Stomach smooth muscle (tissue), 2 donors: ENCODE measurements around the gene PSD4.

Experiments
- H3K27ac ChIP-seq: one replicate; pipeline ENCODE4 v1.7.0; 2013; ENCODE audit warnings: mild to moderate bottlenecking, low read length, inconsistent platforms
- H3K27me3 ChIP-seq, 2 donors: one replicate each; pipeline ENCODE4 v1.7.0; 2013; ENCODE audit warnings: low read length in 2 of 2; ENCODE audit not compliant: insufficient read depth in 2 of 2, control insufficient read depth in 1 of 2
- H3K36me3 ChIP-seq, 2 donors: one replicate each; pipeline ENCODE4 v1.7.0; 2013; ENCODE audit warnings: low read length in 2 of 2; ENCODE audit not compliant: control insufficient read depth in 2 of 2, insufficient read depth in 2 of 2
- H3K4me1 ChIP-seq: one replicate; pipeline ENCODE4 v1.7.0; 2013; ENCODE audit warnings: low read length; ENCODE audit not compliant: control insufficient read depth, insufficient read depth
- H3K4me3 ChIP-seq, 2 donors: one replicate each; pipeline ENCODE4 v1.7.0; 2013; ENCODE audit warnings: low read length in 2 of 2
- H3K9ac ChIP-seq, 2 donors: one replicate each; pipeline ENCODE4 v1.7.0; 2013; ENCODE audit warnings: low read length in 2 of 2, mild to moderate bottlenecking in 1 of 2
- H3K9me3 ChIP-seq, 2 donors: one replicate each; pipeline ENCODE4 v1.7.0; 2013; ENCODE audit warnings: low read length in 2 of 2; ENCODE audit not compliant: control insufficient read depth in 2 of 2
- donor health status: healthy.
- donor health status: Pancreatic carcinoma.

PSD4 gene

DNA sequence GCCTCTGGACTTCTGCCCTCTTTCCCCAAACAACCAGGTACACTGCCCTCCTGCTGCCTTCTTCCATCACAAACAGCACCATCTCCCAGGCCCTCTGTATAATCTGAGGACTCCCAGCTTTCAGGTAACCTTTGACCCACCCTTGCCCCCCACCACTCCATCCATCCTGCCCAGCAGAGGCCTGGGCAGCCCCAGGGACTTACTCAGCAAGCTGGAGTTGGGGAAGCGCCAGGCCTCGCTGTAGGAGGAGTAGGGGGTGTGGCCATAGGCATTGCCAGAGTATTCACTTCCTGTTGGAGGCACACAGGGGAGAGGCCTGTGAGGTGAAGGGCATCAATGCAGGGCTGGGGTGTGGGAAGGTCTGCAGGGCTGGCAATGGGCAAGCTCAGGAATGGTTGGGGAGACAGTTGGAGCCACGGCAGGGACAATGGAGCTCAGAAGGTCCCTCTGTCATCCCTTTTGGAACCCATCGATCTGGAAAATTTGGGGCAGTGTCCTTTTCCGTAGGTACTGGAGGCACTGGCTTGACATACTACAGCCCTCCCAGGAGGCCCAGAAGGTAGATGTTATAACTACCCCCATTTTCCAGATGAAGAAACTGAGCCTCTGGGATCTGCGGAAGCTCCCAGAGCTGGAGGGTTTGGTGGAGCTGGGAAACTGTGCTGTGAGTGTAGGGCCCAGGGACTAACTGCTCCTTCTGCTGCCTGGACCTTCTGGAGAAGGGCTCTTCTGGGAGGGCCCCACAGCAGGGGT is 46.3 kb downstream of the PSD4 start:
- Histone ChIP-seq H3K4me3 (no peak overlapping the region), H3K27me3 (no peaks in the 10 kb centered on the region), H3K9ac (no peak overlapping the region), H3K36me3 (no peaks in the 10 kb centered on the region), H3K27ac (no peak overlapping the region), H3K4me1 (no peaks in the 10 kb centered on the region), H3K9me3 (no peaks in the 10 kb centered on the region)

GRCh38 chr2:113220970-113221708 is 47.4 kb downstream of the PSD4 start:
- H3K36me3 ChIP-seq: no peaks in the 10 kb centered on the region
- H3K4me1 ChIP-seq: no peaks in the 10 kb centered on the region
- H3K4me3 ChIP-seq: no peak overlapping the region
- H3K9me3 ChIP-seq: no peaks in the 10 kb centered on the region
- no peak overlapping the region for H3K27ac ChIP-seq
- H3K27me3 ChIP-seq: no peaks in the 10 kb centered on the region
- H3K9ac ChIP-seq: no peak overlapping the region

- no peak overlapping the region for H3K9ac ChIP-seq
- H3K27me3 ChIP-seq: no peaks in the 10 kb centered on the region
- no peaks in the 10 kb centered on the region for H3K9me3 ChIP-seq
- H3K4me1 ChIP-seq: no peaks in the 10 kb centered on the region
- no peaks in the 10 kb centered on the region for H3K36me3 ChIP-seq
- no peak overlapping the region for H3K4me3 ChIP-seq
- H3K27ac ChIP-seq: no peak overlapping the region
Observed at GRCh38 chr2:113221846-113222245, 48.1 kb downstream of the PSD4 start.

DNA sequence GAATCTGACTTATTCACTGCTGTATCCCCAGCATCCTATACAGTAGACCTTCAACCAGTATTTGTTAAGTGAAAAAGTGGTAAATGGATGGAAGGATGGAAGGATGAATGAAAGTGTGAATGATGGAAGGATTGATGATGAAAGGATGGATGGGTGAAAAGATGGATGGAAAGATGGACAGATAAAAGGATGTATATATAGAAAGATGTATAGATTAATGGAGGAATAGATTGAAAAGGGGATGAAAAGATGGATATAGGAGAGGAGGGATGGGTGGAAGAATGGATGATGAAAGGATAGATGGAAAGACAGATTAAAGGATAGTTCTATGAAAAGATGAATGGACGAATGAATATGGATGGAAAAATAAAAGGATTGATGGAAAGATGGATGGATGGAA is 50.0 kb downstream of the PSD4 start:
- no peak overlapping the region for H3K9ac ChIP-seq
- no peak overlapping the region for H3K27ac ChIP-seq
- H3K4me1 ChIP-seq: no peaks in the 10 kb centered on the region
- H3K4me3 ChIP-seq: no peak overlapping the region
- H3K36me3 ChIP-seq: no peaks in the 10 kb centered on the region
- H3K9me3 ChIP-seq: no peaks in the 10 kb centered on the region
- no peaks in the 10 kb centered on the region for H3K27me3 ChIP-seq

DNA sequence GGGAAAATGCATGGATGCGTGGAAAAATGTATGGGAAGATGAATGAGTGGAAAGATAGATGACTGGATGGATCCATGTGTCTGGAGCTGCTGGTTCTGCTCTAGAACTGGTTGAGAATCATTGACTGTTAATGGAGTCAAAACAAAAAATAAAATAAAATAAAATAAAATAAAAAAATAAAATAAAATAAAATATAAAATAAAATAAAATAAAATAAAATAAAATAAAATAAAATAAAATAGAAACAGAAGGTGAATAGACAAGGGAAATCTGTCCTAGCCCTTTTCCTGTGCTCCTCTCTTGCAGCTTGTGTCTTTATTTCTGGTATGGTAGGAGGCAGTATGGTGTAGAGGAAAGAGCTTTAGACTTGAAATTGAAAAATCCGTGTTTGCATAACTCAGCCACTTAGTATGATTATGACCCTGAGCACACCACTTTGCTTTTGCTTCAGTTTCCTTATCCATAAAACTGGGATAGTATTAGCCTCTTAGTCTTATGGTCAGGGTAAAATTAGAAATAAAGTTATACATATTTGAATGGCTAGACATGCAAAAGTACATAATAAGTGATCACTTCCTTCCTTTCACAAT is 51.0 kb downstream of the PSD4 start:
- Histone ChIP-seq H3K4me3 (no peak overlapping the region), H3K27me3 (no peaks in the 10 kb centered on the region), H3K9ac (no peak overlapping the region), H3K4me1 (no peaks in the 10 kb centered on the region), H3K36me3 (no peaks in the 10 kb centered on the region), H3K27ac (no peak overlapping the region), H3K9me3 (no peaks in the 10 kb centered on the region)

GRCh38 chr2:113225263-113226259 is 51.8 kb downstream of the PSD4 start:
- no peaks in the 10 kb centered on the region for H3K9me3 ChIP-seq
- H3K9ac ChIP-seq: no peak overlapping the region
- no peak overlapping the region for H3K4me3 ChIP-seq
- H3K36me3 ChIP-seq: no peaks in the 10 kb centered on the region
- H3K27me3 ChIP-seq: no peaks in the 10 kb centered on the region
- H3K4me1 ChIP-seq: no peaks in the 10 kb centered on the region
- H3K27ac ChIP-seq: no peak overlapping the region

GRCh38 chr2:113226462-113226861 is 52.7 kb downstream of the PSD4 start:
- no peak overlapping the region for H3K4me3 ChIP-seq
- no peaks in the 10 kb centered on the region for H3K36me3 ChIP-seq
- no peaks in the 10 kb centered on the region for H3K27me3 ChIP-seq
- no peak overlapping the region for H3K27ac ChIP-seq
- H3K9me3 ChIP-seq: no peaks in the 10 kb centered on the region
- H3K9ac ChIP-seq: no peak overlapping the region
- H3K4me1 ChIP-seq: no peaks in the 10 kb centered on the region

- no peaks in the 10 kb centered on the region for H3K4me1 ChIP-seq
- H3K9me3 ChIP-seq: no peaks in the 10 kb centered on the region
- H3K4me3 ChIP-seq: no peak overlapping the region
- no peaks in the 10 kb centered on the region for H3K27me3 ChIP-seq
- no peak overlapping the region for H3K27ac ChIP-seq
- H3K36me3 ChIP-seq: no peaks in the 10 kb centered on the region
- no peak overlapping the region for H3K9ac ChIP-seq
Observed at GRCh38 chr2:113227290-113227689, 53.5 kb downstream of the PSD4 start.

DNA sequence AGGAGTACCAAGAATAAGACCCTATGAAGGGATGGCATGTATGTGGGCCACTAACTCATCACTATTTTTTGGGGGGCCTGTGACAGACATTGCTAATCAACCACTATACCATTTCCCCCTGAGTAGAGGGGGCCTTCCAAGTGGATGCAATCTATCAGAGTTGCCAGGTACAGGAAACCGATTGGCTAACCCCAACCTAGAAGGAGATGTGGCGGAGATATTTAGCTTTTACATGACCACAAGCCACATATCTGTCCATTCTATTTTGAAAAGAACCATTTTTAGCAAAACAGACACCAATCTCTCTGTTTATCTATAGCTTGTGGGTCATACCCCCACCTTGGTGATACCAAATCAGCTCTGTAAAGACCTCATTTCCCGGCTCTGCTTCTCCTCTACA is 53.9 kb downstream of the PSD4 start:
- Histone ChIP-seq H3K27me3 (no peaks in the 10 kb centered on the region), H3K36me3 (no peaks in the 10 kb centered on the region), H3K9me3 (no peaks in the 10 kb centered on the region), H3K9ac (no peak overlapping the region), H3K4me1 (no peaks in the 10 kb centered on the region), H3K27ac (no peak overlapping the region), H3K4me3 (no peak overlapping the region)

DNA sequence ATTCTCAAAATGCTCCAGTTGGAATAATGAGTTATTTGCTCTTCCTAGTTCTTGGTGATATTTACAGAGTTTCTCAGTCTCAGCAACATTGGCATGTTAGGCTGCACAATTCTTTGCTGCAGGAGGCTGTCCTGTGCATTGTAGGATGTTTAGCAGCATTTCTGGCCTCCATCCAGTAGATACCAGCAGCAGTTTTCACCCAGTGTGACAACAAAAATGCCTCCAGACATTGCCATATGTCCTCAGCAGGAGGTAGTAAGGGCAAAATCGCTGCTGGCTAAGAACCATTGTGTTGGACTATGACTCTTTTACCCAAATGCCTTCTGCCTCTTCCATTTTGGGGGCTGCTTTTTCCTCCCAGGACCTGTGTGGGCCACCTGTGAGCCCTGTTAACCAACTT is 54.6 kb downstream of the PSD4 start:
- no peak overlapping the region for H3K9ac ChIP-seq
- no peak overlapping the region for H3K27ac ChIP-seq
- H3K27me3 ChIP-seq: no peaks in the 10 kb centered on the region

More for the DNA sequence above, 54.6 kb downstream of the PSD4 start:
- Histone ChIP-seq H3K36me3 (no peaks in the 10 kb centered on the region), H3K4me1 (no peaks in the 10 kb centered on the region), H3K4me3 (no peak overlapping the region), H3K9me3 (no peaks in the 10 kb centered on the region)
